Left ventricle myocardium superior (tissue), 1 donor: Measurements from ENCODE around the gene OLFM2. TPM values are rescaled to one million over a fixed set of nuclear protein-coding genes. Genes with fewer than 3 reads are reported as not detected.

Source experiments
- ATAC-seq: fragments of 200-7000 bp; cut with Tn5 transposase; one replicate; pipeline ENCODE4 v1.9.1; 2020; ENCODE audit warnings: mild to moderate bottlenecking, moderate library complexity
- DNase-seq: peaks from one replicate; pipeline ENCODE4 v3.0.0-alpha.2; 2020
- intact Hi-C: fragments of 100-400 bp; cut with micrococcal nuclease; formaldehyde crosslinking; loops from one replicate; pipeline ENCODE4 v1.11.0; 2022
- total RNA-seq: library from RNA; stranded (reverse); fragmentation: NEBNext Ultra II Directional; extraction: Animal tissue kit (Norgen Biotek cat#: 25700); gene quantifications from one replicate; pipeline ENCODE4 v1.2.1, GENCODE V29; 2021
- donor health status: DM: no; HTN: yes; CAD: no; lungs with severe emphysema.

Gene OLFM2
- total RNA-seq, 1 donor from 2014 or later = 1.8 TPM

DNA sequence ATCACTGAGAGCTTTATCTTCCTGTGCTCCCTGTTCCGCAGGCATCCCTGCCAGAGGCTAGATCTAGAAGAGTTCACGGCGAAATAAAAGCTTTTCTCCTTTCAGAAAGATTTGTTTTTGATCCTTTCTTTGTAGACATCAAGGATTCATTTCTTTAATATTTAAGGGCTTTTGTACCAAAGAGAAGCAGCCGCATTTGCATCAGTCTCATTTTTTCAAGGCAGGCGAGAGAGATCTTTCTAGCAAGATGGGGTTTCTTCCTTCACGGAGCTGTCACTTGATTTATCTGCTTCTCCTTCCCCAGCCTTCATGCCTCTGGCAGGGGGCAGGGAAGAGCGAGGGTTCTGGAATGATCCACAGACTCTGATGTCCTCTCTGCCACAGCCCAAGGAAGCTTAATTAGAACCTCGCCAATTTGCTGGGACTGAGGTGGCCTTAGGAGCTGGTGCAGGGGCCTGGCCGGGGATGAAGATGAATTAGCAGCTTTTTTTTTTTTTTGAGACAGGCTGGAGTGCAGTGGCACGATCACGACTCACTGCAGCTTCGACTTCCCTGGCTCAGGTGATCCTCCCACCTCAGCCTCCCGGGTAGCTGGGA lies 61.2 kb downstream of the OLFM2 start:
- intact Hi-C loops = no loop called here
- no peak for DNase-seq
- ATAC-seq = no peak

DNA sequence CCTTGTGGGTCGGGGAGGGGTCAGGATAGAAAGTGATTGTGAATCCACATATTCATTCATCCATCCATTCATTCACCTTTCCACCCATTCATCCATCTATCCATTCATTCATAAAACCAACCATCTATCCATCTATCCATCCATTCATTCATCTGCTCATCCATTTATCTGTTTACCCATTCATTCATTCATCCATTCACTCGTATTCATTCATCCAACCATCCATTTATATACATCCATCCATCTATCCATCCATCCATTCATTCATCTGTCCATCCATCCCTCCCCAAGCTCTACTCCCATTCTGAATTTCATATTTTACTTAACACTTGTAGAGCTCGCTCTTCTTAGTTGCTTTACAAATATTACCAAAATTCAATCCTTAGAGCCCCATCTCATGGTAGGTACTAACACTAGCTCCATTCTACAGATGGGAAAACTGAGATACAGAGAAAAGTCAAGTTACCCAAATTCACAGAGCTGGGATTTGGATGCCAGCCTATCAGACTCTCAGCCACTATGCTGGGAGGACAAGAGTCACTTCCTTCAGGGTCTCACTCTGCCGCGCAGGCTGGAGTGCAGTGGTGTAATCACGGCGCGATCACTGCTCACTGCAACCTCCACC lies 63.6 kb downstream of the OLFM2 start:
- ATAC-seq (no peak), DNase-seq (no peak)
- intact Hi-C loops = no loop called here

DNA sequence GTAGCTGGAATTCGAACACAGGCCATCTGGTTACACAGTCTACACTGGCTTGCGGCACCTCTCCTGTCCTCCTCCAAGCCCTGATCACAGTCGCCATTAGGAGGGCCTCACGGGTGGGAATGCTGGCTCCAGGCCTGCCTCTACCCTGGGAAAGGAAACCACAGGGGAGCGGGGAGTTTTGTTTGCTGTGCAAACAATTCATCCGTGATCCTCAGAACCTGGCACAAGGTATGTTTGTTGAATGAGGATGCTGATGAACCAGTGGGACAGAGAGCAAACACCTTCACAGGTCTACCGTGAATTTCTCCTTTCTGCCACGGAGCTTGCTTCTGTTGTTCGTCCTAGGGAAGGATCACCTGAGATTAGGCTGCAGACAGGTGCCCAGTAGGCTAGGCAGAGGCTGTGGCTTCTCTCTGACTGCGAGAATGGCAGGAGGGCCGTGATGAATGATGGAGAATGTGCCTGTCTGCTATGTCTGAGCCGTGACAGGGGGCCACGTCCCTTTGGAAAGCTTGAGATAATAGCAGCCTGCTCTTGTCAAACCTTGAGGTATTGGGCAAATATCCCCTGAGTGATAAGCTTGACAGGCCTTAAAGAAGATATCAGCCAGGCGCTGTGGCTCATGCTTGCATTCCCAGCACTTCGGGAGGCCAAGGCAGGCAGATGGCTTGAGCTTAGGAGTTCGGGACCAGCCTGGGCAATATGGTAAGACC lies 64.5 kb downstream of the OLFM2 start:
- DNase-seq (no peak), ATAC-seq (no peak)
- intact Hi-C loops = no loop called here

DNA sequence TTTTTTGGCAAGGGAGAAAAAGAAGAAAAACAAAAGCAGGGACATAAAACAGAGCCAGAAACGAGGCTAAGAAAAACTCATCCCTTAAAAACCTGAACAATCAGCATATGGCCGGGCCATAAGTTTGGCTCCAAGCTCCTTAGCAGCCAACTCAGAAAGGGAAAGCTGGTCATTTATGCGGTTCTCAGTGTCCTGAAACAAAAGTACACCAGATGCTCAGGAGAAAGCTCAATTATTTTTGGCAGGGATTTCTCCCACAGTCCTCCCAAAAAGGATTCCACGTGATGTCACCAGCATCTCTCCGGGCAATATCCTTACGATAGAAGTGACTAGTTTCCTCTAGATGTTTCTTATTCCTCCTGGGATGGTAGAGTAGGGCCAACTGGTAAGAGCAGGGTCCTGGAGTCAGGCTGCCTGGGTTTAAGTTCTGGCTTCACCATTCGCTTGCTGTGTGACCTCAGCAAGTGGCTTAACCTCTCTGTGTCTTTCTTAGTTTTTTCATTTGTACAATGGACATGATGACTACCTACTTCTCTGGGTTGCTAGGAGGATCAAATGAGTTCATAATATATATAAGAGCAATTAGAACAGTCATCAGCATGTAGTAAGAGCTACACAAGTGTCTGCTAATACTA lies 67.2 kb downstream of the OLFM2 start:
- no peak for ATAC-seq
- intact Hi-C loops = no loop called here

DNA sequence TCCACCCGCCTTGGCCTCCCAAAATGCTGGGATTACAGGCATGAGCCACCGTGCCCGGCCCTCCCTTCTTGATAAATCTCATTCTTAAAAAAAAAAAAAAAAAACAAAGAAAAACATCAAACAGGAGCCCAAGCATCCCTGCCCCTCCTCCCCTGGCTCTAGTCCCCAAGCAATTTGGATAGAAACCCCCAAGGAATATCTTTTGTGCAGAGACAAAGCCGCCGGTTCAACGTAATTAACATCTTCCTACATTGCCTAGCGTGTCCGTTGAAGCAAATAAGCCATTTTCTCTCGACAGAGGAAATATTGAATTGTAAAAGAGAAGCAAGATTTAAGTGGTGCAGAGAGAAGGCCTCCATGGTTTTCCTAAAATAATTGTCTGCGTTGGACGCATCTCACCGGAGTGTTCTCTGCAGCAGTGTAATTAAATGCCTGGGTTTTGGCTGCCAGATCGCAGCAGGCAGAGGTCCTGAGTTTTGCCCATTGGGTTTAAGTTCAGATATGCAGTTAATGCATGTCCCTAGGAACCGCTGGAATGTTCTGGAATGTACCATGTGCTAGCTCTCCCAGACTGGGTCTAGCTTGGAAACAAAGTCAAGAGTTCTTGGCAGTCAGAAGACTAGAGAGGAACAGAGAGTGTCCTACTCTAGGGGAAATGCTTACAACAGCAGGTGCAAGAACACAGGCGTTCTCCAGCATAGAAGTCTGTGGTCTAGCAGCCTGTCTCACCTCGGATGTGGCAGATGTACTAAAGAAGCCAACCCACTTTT lies 70.4 kb downstream of the OLFM2 start:
- ATAC-seq (no peak), DNase-seq (no peak)
- intact Hi-C loops = no loop called here

More for the DNA sequence above, 67.2 kb downstream of the OLFM2 start:
- DNase-seq = no peak

DNA sequence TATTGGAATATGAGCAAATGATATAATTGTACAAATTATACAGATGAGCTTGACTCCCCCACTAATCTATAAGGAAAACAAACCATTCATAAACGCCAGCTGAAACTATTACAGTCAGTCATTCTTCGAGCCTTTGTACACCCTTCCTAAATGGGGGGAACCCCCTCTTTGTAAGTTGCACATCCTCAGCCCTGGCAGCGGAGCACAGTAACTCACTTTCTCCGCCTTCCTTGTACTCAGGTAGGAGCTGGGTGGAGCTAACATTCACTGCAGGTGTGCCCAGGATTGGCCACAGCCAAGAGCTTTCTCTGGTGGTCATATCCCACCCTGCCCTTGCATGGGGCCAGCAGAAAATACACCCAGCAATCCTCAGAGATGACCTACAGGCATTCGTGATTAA lies 72.6 kb downstream of the OLFM2 start:
- intact Hi-C loops = no loop called here
- ATAC-seq (no peak), DNase-seq (no peak)

DNA sequence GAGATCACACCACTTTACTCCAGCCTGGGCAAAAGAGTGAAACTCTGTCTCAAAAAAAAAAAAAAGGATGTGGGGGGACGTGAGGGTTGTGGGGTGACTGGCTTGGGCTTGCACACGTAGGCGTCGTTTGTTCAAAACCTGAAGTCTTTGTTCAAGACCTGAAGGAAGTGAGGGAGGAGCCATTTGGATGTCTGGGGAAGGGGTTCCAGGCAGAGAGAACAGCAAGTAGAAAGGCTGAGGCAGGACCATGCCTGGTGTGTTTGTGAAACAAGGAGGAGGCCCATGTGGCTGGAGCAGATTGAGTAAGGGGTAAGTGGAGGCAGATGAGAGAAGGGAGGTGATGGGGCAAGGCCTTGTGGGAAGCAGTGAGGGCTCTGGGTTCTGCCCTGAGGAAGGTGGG lies 73.4 kb downstream of the OLFM2 start:
- ATAC-seq = no peak
- DNase-seq = no peak
- intact Hi-C loops = no loop called here

DNA sequence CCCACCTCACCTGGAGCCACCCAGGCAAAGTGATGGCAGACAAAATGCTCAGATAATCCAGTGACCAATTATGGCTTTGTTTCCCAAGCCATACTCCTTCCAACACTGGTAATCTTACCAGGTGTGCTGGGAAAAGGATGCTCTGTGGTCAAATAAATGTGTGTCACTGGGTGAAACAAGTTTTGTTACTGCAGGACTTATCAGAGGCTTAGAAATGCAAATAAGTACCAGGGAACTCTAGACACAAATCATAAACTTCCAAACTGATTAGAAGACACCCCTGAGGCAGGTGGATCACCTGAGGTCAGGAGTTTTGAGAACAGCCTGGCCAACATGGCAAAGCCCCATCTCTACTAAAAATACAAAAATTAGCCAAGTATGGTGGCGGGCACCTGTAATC lies 74.8 kb downstream of the OLFM2 start:
- DNase-seq (no peak), ATAC-seq (no peak)
- intact Hi-C loops = no loop called here

DNA sequence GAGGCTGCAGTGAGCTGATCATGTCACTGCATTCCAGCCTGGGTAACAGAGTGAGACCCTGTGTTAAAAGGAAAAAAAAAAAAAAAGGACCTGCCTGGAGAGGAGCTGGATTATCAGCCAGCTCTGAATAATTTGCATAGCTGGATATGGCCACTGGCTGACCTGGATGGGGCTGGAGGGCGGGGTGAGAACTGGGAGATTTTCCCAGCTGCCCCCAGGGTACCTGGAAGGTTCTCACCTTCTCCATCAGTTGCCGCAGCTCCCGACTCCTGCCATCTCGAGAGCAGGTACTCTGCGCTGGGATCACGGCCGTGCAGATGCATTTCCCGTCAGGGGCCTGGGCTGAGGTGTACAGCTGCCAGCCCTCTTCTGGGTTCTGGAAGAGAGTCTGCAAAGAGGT lies 75.9 kb downstream of the OLFM2 start:
- DNase-seq = no peak
- intact Hi-C loops = no loop called here
- ATAC-seq = no peak

DNA sequence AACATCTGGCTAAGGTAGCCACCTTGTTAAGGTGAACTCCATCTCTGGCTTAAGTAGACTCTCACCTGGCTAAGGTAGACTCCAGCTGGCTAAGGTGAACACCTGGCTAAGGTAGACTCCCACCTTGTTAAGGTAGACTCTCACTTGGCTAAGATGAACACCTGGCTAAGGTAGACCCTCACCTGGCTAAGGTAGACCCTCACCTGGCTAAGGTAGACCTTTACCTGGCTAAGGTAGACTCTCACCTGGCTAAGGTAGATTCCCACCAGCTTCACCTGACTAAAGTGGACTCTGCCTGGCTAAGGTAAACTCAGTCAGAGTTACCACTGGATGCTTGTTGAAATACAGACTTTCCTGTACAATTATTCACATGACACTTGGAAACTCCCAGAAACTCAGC lies 77.5 kb downstream of the OLFM2 start:
- no peak for DNase-seq
- ATAC-seq = no peak
- intact Hi-C loops = no loop called here

DNA sequence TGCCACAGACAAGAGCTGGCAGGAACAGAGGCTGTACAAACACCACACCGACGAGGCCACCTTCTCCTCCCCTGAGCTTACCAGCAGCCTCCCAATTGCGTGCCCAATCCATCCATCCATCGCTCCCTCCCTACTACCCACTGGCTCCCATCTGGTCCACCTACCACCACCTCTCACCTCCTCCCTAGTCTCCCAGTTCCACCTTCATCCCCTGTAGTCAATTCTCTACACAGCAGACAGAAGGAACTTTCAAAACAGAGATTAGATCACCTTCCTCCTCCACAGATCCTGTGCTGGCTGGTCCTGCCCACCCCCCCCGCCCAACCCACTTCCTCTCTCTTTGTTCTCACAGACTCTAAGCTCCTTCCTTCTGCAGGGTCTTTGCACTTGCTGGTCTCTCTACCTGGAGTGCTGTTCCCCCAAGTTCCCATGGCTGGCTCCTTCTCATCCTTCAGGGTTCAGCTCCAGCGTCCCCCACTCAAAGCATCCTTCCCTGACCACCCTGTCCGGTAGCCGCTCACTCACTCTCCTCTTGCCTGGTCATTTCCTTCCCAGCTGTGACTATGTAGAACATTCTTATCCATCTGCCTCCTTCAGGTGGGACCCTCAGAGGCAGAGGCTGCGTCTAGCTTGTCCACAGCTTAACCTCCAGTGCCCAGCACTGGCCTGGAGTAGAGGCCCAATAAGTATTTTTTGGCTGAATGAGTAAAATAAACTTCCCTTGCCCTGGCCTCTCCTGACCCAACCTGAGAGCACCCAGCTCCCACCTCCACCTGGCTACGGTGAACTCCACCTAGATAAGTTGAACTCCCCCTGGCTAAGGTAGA lies 78.2 kb downstream of the OLFM2 start:
- no peak for DNase-seq
- intact Hi-C loops = no loop called here
- no peak for ATAC-seq

DNA sequence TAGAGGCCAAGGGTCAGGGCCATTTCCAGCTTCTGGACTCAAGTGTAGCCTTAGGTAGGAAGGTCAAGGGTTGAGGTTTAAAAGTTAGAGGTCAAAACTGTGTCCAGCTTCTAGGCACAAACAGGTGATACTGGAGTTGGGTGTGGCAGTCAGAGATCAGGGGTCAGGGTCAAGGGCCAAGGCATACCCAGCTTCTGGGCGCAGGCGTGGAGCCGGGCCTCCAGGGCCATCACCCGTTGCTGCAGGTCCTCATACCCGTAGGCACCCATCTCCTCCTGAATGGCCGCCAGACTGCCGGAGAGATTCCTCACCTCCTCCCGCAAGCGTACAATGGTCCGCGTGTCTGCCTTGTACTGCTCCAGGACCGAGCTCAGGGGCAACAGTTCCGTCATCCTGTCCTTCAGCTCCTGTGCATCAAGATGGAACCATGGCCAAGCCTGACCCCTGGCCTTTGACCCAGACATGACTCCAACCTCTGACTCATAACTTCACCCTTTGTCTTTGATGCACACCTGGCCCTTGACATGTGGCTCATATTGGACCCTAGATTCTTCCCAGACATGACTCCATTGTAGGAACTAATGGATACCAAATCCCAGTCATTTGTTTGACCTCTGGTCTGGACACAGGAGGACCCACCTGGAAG lies 79.1 kb downstream of the OLFM2 start:
- intact Hi-C loops = no loop called here
- DNase-seq = no peak
- ATAC-seq = no peak

DNA sequence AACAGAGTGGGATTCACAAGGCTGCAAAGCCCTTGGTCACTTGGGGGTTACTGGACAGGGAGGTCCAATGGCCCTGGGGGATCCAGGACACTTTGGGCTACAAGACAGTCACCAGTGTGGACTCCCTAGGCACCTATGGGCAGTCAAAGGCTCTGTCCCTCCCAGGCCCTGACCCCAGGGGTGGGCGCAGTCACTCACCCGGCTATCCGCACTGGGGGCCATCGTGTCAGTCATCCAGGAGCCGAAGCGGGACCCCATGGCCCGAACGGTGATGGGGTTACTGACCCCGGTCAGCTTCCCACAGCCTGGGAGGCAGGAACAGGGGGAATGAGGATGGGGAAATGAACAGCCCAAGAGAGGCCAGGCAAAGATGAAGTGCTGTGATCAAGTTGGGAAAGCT lies 79.7 kb downstream of the OLFM2 start:
- ATAC-seq = no peak

DNA sequence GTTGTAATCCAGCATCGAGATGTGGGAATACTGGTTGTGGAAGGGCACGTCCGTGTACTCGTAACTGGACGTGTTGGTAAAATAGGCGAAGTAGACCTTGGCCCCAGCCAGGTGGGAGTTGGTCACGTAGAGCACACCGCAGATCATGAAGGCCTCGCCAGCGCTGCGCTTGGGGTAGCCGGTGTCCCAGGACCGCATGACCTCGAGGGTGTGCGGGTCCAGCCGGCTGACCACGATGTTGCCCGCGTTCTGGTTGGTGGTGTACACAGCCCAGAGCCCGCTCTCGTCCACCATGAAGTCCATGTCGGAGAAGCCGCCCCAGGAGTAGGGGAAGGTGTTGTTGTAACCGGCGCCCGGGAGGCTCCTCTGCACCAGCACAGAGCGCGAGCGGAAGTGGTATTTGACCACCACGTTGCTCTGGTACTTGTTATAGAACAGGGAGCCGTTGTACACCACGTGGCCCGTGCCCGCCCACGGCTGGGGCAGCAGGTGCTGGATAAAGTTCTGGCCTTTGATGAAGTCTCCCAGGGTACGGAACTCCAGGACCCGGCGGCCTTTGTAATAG lies 82.0 kb downstream of the OLFM2 start:
- DNase-seq (no peak), ATAC-seq (no peak)
- intact Hi-C loops = no loop called here

More for the DNA sequence above, 79.7 kb downstream of the OLFM2 start:
- intact Hi-C loops = no loop called here
- no peak for DNase-seq

DNA sequence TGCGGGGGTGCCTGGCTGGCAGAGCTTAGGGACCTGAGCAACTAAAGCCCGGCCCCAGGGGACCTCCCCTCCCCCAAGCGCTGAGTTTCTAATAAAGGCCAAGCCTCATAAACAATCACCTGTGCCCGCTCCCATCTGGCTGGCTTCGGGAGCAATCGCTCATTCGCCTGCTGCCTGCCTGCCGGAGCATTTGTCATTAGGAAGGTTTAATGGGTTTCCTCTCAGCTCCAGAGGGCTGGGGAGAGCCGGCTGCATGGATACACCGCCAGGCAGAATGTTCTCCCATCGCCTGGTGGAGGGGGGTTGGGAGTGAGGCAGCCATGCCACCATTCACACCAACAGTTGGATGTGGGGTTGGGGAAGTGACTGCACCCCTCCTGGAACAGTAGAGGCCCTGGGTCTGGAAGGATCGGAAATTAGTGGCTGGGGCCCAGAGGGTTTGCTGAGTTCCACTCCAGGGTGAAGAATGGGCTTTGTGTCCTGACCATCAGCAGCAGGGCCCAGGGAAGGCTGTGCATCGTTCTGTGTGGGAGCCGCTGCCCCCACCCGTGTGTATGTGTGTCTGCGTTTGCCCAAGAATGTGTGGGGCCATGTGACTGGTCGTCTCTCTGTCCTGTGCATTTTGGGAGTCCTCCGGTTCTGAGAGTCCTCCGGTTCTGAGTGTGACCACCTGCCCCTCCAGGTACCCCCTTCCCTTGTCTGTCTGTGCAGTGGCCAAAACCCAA lies 85.9 kb downstream of the OLFM2 start:
- intact Hi-C loops = no loop called here
- ATAC-seq (no peak), DNase-seq (no peak)

DNA sequence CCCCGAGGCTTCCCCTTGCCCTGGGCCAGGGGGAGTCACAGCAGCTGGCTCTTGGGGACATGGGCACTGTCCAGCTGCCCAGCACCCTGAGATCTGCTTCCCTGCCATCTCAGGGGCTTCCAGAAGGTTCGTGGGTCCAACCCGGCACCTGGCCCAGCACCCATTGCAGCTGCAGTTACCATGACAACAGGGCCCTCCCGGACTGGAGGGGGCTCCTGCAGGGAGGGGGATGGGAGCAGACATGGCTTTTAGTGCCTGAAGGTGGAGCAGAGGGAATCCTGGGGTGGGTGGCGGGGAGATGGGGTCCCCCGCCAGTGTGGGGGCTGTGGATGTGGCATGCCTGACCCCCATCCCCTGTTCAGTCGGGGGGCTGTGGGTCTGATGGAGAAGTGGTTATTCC lies 86.5 kb downstream of the OLFM2 start:
- no peak for ATAC-seq
- intact Hi-C loops = no loop called here
- DNase-seq = no peak

DNA sequence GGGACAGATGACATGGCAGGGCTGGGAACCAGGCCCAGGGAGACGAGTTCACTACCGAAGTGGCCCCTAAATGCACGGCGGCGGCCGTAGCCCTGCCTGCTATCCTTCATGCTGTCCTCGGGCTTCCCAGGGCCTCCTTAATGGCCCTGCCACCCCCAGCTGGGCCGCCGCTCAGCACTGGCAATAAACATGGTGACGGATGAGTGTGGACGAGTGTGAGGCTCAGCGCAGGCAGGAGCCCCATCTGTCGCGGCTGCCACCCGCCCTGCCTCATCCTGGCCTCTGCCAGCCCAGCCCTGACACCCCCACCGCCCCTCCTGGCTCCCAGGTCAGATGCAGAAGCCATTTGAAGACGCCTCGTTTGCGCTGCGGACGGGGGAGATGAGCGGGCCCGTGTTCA lies 87.6 kb downstream of the OLFM2 start:
- DNase-seq (no peak), ATAC-seq (no peak)
- intact Hi-C loops = no loop called here
